ENCODE measurements around the gene GOLGA1.
"Not testable (repeated sequence)": the region's sequence is repeated elsewhere in the genome, so short reads cannot be mapped to it uniquely, and the experiment has no call there.

The GOLGA1 gene

GRCh38 chr9:124854161-124854560 lies 86.7 kb downstream of the GOLGA1 start:
- TF ChIP-seq Cebpa-rat (IDR thresholded peaks at IDR 0.05) = no peak

GRCh38 chr9:124853605-124854143 lies 87.2 kb downstream of the GOLGA1 start:
- Histone ChIP-seq H3K27me3 (no peaks in the 10 kb centered on the region; a peak in 1 of 22 replicates), H3K9ac (peak overlapping the region in 7 of 11 experiments; percentile 10 to 70 (median 67); a peak in 9 of 22 replicates)

More at GRCh38 chr9:124854161-124854560, 86.7 kb downstream of the GOLGA1 start:
- H3K4me3 ChIP-seq = no peak overlapping the region
- no peak overlapping the region for H3K4me2 ChIP-seq
- H3K9me3 ChIP-seq (replicated peaks in 1 of 11) = no peaks in the 10 kb centered on the region
- peaks cover 11 to 37% (median 32%) of the 10 kb centered on the region in 10 experiments; a peak in 19 of 20 replicates for H3K4me1 ChIP-seq
- H3K9ac ChIP-seq = no peak overlapping the region
- H3K27me3 ChIP-seq = no peaks in the 10 kb centered on the region; a peak in 1 of 22 replicates
- peaks cover 32 to 58% (median 51%) of the 10 kb centered on the region in 11 experiments for H4K20me1 ChIP-seq
- peaks cover 27 to 34% (median 32%) of the 10 kb centered on the region in 11 experiments for H3K36me3 ChIP-seq
- peak overlapping the region in 1 of 11 experiments; percentile 37; a peak in 1 of 22 replicates for H3K27ac ChIP-seq

GRCh38 chr9:124852829-124853531 lies 87.9 kb downstream of the GOLGA1 start, which contains the start of gene WDR38:
Gene WDR38, plus strand, starts transcription at chr9:124853460. Its CDS starts 72 bp downstream, at chr9:124853532.
- TF ChIP-seq Cebpa-rat (IDR thresholded peaks at IDR 0.05) = no peak
- peaks cover 4 to 25% (median 22%) of the 10 kb centered on the region in 10 experiments; a peak in 18 of 20 replicates for H3K4me1 ChIP-seq
- peak within 1 kb of the TSS in 1 of 11 experiments; percentile 37; a peak in 1 of 22 replicates for H3K27ac ChIP-seq
- H3K27me3 ChIP-seq = no peaks in the 10 kb centered on the region; a peak in 1 of 22 replicates
- peaks cover 15 to 22% (median 20%) of the 10 kb centered on the region in 11 experiments for H3K36me3 ChIP-seq
- H3K9ac ChIP-seq = peak within 1 kb of the TSS; percentile 10 to 70 (median 62); a peak in 20 of 22 replicates
- peak within 1 kb of the TSS; percentile 77 to 93 (median 83) for H3K4me2 ChIP-seq
- peaks cover 20 to 46% (median 39%) of the 10 kb centered on the region in 11 experiments for H4K20me1 ChIP-seq
- H3K9me3 ChIP-seq (replicated peaks in 1 of 11) = no peaks in the 10 kb centered on the region
- peak within 1 kb of the TSS; percentile 34 to 70 (median 53) for H3K4me3 ChIP-seq

More at GRCh38 chr9:124853605-124854143, 87.2 kb downstream of the GOLGA1 start:
- Histone ChIP-seq H3K27ac (peak overlapping the region in 1 of 11 experiments; percentile 37; a peak in 1 of 22 replicates), H3K4me3 (peak overlapping the region in 9 of 10 experiments; percentile 34 to 70 (median 51); a peak in 16 of 20 replicates), H3K36me3 (peaks cover 22 to 29% (median 27%) of the 10 kb centered on the region in 11 experiments), H4K20me1 (peaks cover 27 to 53% (median 46%) of the 10 kb centered on the region in 11 experiments), H3K4me1 (peaks cover 6 to 32% (median 27%) of the 10 kb centered on the region in 10 experiments; a peak in 19 of 20 replicates), H3K9me3 (replicated peaks in 1 of 11) (no peaks in the 10 kb centered on the region), H3K4me2 (peak overlapping the region; percentile 77 to 93 (median 83))
- TF ChIP-seq Cebpa-rat (IDR thresholded peaks at IDR 0.05) = no peak

GRCh38 chr9:124852121-124852828 lies 88.6 kb downstream of the GOLGA1 start:
- no peaks in the 10 kb centered on the region; a peak in 1 of 22 replicates for H3K27me3 ChIP-seq
- peaks cover 13 to 39% (median 32%) of the 10 kb centered on the region in 11 experiments for H4K20me1 ChIP-seq
- peak overlapping the region; percentile 77 to 93 (median 83) for H3K4me2 ChIP-seq
- H3K36me3 ChIP-seq = peaks cover 8 to 15% (median 13%) of the 10 kb centered on the region in 11 experiments
- H3K4me3 ChIP-seq = peak overlapping the region in 5 of 10 experiments; percentile 41 to 70 (median 58); a peak in 10 of 20 replicates
- no peak for TF ChIP-seq Cebpa-rat (IDR thresholded peaks at IDR 0.05)
- H3K9ac ChIP-seq = peak overlapping the region in 9 of 11 experiments; percentile 48 to 70 (median 62); a peak in 14 of 22 replicates
- peaks cover 4 to 23% (median 22%) of the 10 kb centered on the region in 10 experiments; a peak in 18 of 20 replicates for H3K4me1 ChIP-seq
- H3K27ac ChIP-seq = no peak overlapping the region
- no peaks in the 10 kb centered on the region for H3K9me3 ChIP-seq (replicated peaks in 1 of 11)

- no peak for TF ChIP-seq Cebpa-rat (IDR thresholded peaks at IDR 0.05)
- H3K4me1 ChIP-seq = peaks cover 4 to 23% (median 22%) of the 10 kb centered on the region in 10 experiments; a peak in 18 of 20 replicates
- H3K4me3 ChIP-seq = no peak overlapping the region
Observed at GRCh38 chr9:124849801-124850200, 91.1 kb downstream of the GOLGA1 start.

GRCh38 chr9:124846969-124847368 lies 93.9 kb downstream of the GOLGA1 start:
- Histone ChIP-seq H3K9me3 (replicated peaks in 1 of 11) (no peaks in the 10 kb centered on the region), H4K20me1 (no peaks in the 10 kb centered on the region), H3K4me2 (no peak overlapping the region), H3K4me1 (peaks cover 0 to 17% (median 9%) of the 10 kb centered on the region in 10 experiments; a peak in 13 of 20 replicates), H3K36me3 (no peaks in the 10 kb centered on the region), H3K27me3 (no peaks in the 10 kb centered on the region), H3K9ac (no peak overlapping the region), H3K4me3 (no peak overlapping the region), H3K27ac (no peak overlapping the region)
- TF ChIP-seq Cebpa-rat (IDR thresholded peaks at IDR 0.05) = no peak

More at GRCh38 chr9:124849801-124850200, 91.1 kb downstream of the GOLGA1 start:
- Histone ChIP-seq H3K4me2 (no peak overlapping the region), H4K20me1 (peaks cover 0 to 14% (median 8%) of the 10 kb centered on the region in 11 experiments; a peak in 9 of 22 replicates), H3K36me3 (no peaks in the 10 kb centered on the region), H3K27ac (no peak overlapping the region), H3K27me3 (no peaks in the 10 kb centered on the region; a peak in 1 of 22 replicates), H3K9ac (no peak overlapping the region), H3K9me3 (replicated peaks in 1 of 11) (no peaks in the 10 kb centered on the region)

GRCh38 chr9:124846467-124846866 lies 94.4 kb downstream of the GOLGA1 start:
- not testable (repeated sequence) for H3K9me3 ChIP-seq (replicated peaks in 1 of 11); H4K20me1 ChIP-seq; H3K27ac ChIP-seq; H3K36me3 ChIP-seq; H3K9ac ChIP-seq; H3K4me3 ChIP-seq; H3K27me3 ChIP-seq; H3K4me2 ChIP-seq
- peaks cover 0 to 13% (median 7%) of the 10 kb centered on the region in 10 experiments; a peak in 8 of 20 replicates for H3K4me1 ChIP-seq

GRCh38 chr9:124844291-124844690 lies 96.6 kb downstream of the GOLGA1 start:
- no peak overlapping the region for H3K9ac ChIP-seq
- H3K27ac ChIP-seq = no peak overlapping the region
- TF ChIP-seq Cebpa-rat (IDR thresholded peaks at IDR 0.05) = no peak
- H3K9me3 ChIP-seq (replicated peaks in 1 of 11) = no peaks in the 10 kb centered on the region
- H3K36me3 ChIP-seq = no peaks in the 10 kb centered on the region
- no peaks in the 10 kb centered on the region for H3K27me3 ChIP-seq
- H3K4me3 ChIP-seq = no peak overlapping the region
- peaks cover 0 to 7% (median 1%) of the 10 kb centered on the region in 10 experiments; a peak in 3 of 20 replicates for H3K4me1 ChIP-seq
- no peaks in the 10 kb centered on the region for H4K20me1 ChIP-seq
- H3K4me2 ChIP-seq = peak overlapping the region in 2 of 11 experiments; percentile 7 to 29; a peak in 2 of 22 replicates
